ENCODE measurements around the gene HS3ST6.
"Not testable (repeated sequence)": the region's sequence is repeated elsewhere in the genome, so short reads cannot be mapped to it uniquely, and the experiment has no call there.

The HS3ST6 gene

GRCh38 chr16:1887711-1888354, 30.4 kb downstream of the HS3ST6 start:
- Mint-ChIP-seq H3K27me3 (peaks cover 54% of the 10 kb centered on the region), H3K4me3 (no peak overlapping the region), H3K36me3 (ENCODE audit: insufficient read depth) (no peaks in the 10 kb centered on the region), H3K4me1 (no peaks in the 10 kb centered on the region), H3K9me3 (no peaks in the 10 kb centered on the region), H3K27ac (ENCODE audit: low read depth) (no peak overlapping the region)
- ATAC-seq (replicated peaks; ENCODE audit: extremely low read depth, poor library complexity, severe bottlenecking) (no peak), DNase-seq (ENCODE audit: low spot score in 2 of 2) (no peak)

- no peaks in the 10 kb centered on the region for H3K9me3 Mint-ChIP-seq
These were observed 33.3 kb downstream of the HS3ST6 start for GRCh38 chr16:1884889-1885288.

GRCh38 chr16:1884155-1884760, 34.0 kb downstream of the HS3ST6 start:
- H3K4me1 Mint-ChIP-seq: no peaks in the 10 kb centered on the region
- DNase-seq (ENCODE audit: low spot score in 2 of 2): no peak
- H3K9me3 Mint-ChIP-seq: no peaks in the 10 kb centered on the region
- no peak overlapping the region for H3K27ac Mint-ChIP-seq (ENCODE audit: low read depth)
- no peak for ATAC-seq (replicated peaks; ENCODE audit: extremely low read depth, poor library complexity, severe bottlenecking)
- H3K27me3 Mint-ChIP-seq: peaks cover 34% of the 10 kb centered on the region
- H3K4me3 Mint-ChIP-seq: no peak overlapping the region
- H3K36me3 Mint-ChIP-seq (ENCODE audit: insufficient read depth): peaks cover 2% of the 10 kb centered on the region

More at GRCh38 chr16:1884889-1885288, 33.3 kb downstream of the HS3ST6 start:
- H3K36me3 Mint-ChIP-seq (ENCODE audit: insufficient read depth): peaks cover 2% of the 10 kb centered on the region
- H3K4me3 Mint-ChIP-seq: no peak overlapping the region
- H3K27ac Mint-ChIP-seq (ENCODE audit: low read depth): no peak overlapping the region
- H3K4me1 Mint-ChIP-seq: no peaks in the 10 kb centered on the region
- H3K27me3 Mint-ChIP-seq: peaks cover 39% of the 10 kb centered on the region
- ATAC-seq (replicated peaks; ENCODE audit: extremely low read depth, poor library complexity, severe bottlenecking): no peak
- DNase-seq (ENCODE audit: low spot score in 2 of 2): no peak

GRCh38 chr16:1881172-1881571, 37.0 kb downstream of the HS3ST6 start:
- H3K4me3 Mint-ChIP-seq; DNase-seq (ENCODE audit: low spot score in 2 of 2); ATAC-seq (replicated peaks; ENCODE audit: extremely low read depth, poor library complexity, severe bottlenecking); H3K36me3 Mint-ChIP-seq (ENCODE audit: insufficient read depth); H3K4me1 Mint-ChIP-seq; H3K27ac Mint-ChIP-seq (ENCODE audit: low read depth); H3K9me3 Mint-ChIP-seq: not testable (repeated sequence)
- peaks cover 40% of the 10 kb centered on the region for H3K27me3 Mint-ChIP-seq

GRCh38 chr16:1879477-1879876, 38.7 kb downstream of the HS3ST6 start:
- Mint-ChIP-seq H3K27ac (ENCODE audit: low read depth) (no peak overlapping the region), H3K36me3 (ENCODE audit: insufficient read depth) (peaks cover 2% of the 10 kb centered on the region), H3K4me1 (no peaks in the 10 kb centered on the region), H3K9me3 (no peaks in the 10 kb centered on the region), H3K27me3 (peaks cover 29% of the 10 kb centered on the region), H3K4me3 (no peak overlapping the region)
- DNase-seq (ENCODE audit: low spot score in 2 of 2) (no peak), ATAC-seq (replicated peaks; ENCODE audit: extremely low read depth, poor library complexity, severe bottlenecking) (no peak)

GRCh38 chr16:1878256-1878655, 40.0 kb downstream of the HS3ST6 start:
- ATAC-seq (replicated peaks; ENCODE audit: extremely low read depth, poor library complexity, severe bottlenecking): no peak
- Mint-ChIP-seq H3K27ac (ENCODE audit: low read depth) (no peak overlapping the region), H3K4me1 (no peaks in the 10 kb centered on the region), H3K9me3 (no peaks in the 10 kb centered on the region), H3K36me3 (ENCODE audit: insufficient read depth) (peaks cover 2% of the 10 kb centered on the region), H3K27me3 (peaks cover 22% of the 10 kb centered on the region), H3K4me3 (no peak overlapping the region)
- no peak for DNase-seq (ENCODE audit: low spot score in 2 of 2)

- Mint-ChIP-seq H3K4me3 (no peak overlapping the region), H3K27ac (ENCODE audit: low read depth) (no peak overlapping the region), H3K27me3 (peaks cover 25% of the 10 kb centered on the region), H3K4me1 (no peaks in the 10 kb centered on the region), H3K36me3 (ENCODE audit: insufficient read depth) (peaks cover 2% of the 10 kb centered on the region), H3K9me3 (no peaks in the 10 kb centered on the region)
- DNase-seq (ENCODE audit: low spot score in 2 of 2): no peak
- no peak for ATAC-seq (replicated peaks; ENCODE audit: extremely low read depth, poor library complexity, severe bottlenecking)
These were observed 40.4 kb downstream of the HS3ST6 start for GRCh38 chr16:1877804-1878203.

GRCh38 chr16:1877089-1877488, 41.1 kb downstream of the HS3ST6 start:
- Mint-ChIP-seq H3K9me3 (no peaks in the 10 kb centered on the region), H3K27me3 (peaks cover 32% of the 10 kb centered on the region), H3K36me3 (ENCODE audit: insufficient read depth) (peaks cover 2% of the 10 kb centered on the region), H3K4me3 (no peak overlapping the region), H3K27ac (ENCODE audit: low read depth) (no peak overlapping the region), H3K4me1 (peaks cover 5% of the 10 kb centered on the region)
- ATAC-seq (replicated peaks; ENCODE audit: extremely low read depth, poor library complexity, severe bottlenecking) (no peak), DNase-seq (ENCODE audit: low spot score in 2 of 2) (no peak)

GRCh38 chr16:1876468-1876867, 41.7 kb downstream of the HS3ST6 start:
- Mint-ChIP-seq H3K4me3 (no peak overlapping the region), H3K27ac (ENCODE audit: low read depth) (no peak overlapping the region), H3K27me3 (peaks cover 36% of the 10 kb centered on the region), H3K9me3 (no peaks in the 10 kb centered on the region), H3K36me3 (ENCODE audit: insufficient read depth) (peaks cover 2% of the 10 kb centered on the region), H3K4me1 (peaks cover 7% of the 10 kb centered on the region)
- ATAC-seq (replicated peaks; ENCODE audit: extremely low read depth, poor library complexity, severe bottlenecking): no peak
- no peak for DNase-seq (ENCODE audit: low spot score in 2 of 2)

GRCh38 chr16:1876066-1876465, 42.1 kb downstream of the HS3ST6 start:
- not testable (repeated sequence) for H3K4me3 Mint-ChIP-seq; H3K36me3 Mint-ChIP-seq (ENCODE audit: insufficient read depth); H3K27ac Mint-ChIP-seq (ENCODE audit: low read depth)

GRCh38 chr16:1874854-1875253, 43.4 kb downstream of the HS3ST6 start:
- Mint-ChIP-seq H3K4me1 (peaks cover 7% of the 10 kb centered on the region), H3K27me3 (peaks cover 36% of the 10 kb centered on the region), H3K27ac (ENCODE audit: low read depth) (no peak overlapping the region), H3K9me3 (no peaks in the 10 kb centered on the region), H3K36me3 (ENCODE audit: insufficient read depth) (no peaks in the 10 kb centered on the region), H3K4me3 (no peak overlapping the region)
- DNase-seq (ENCODE audit: low spot score in 2 of 2) (no peak), ATAC-seq (replicated peaks; ENCODE audit: extremely low read depth, poor library complexity, severe bottlenecking) (no peak)

More at GRCh38 chr16:1876066-1876465, 42.1 kb downstream of the HS3ST6 start:
- not testable (repeated sequence) for DNase-seq (ENCODE audit: low spot score in 2 of 2); H3K9me3 Mint-ChIP-seq; ATAC-seq (replicated peaks; ENCODE audit: extremely low read depth, poor library complexity, severe bottlenecking); H3K4me1 Mint-ChIP-seq
- peaks cover 36% of the 10 kb centered on the region for H3K27me3 Mint-ChIP-seq

GRCh38 chr16:1871974-1872635, 46.1 kb downstream of the HS3ST6 start, which contains the start of gene MEIOB:
Gene MEIOB (minus strand): TSS chr16:1872164. CDS start chr16:1868175, 3,989 bp downstream.
- ATAC-seq (replicated peaks; ENCODE audit: extremely low read depth, poor library complexity, severe bottlenecking) (no peak), DNase-seq (ENCODE audit: low spot score in 2 of 2) (no peak)
- peak within 1 kb of the TSS; percentile 67 for H3K4me3 Mint-ChIP-seq
- H3K9me3 Mint-ChIP-seq: no peaks in the 10 kb centered on the region
- H3K27ac Mint-ChIP-seq (ENCODE audit: low read depth): peak within 1 kb of the TSS; percentile 80
- peaks cover 19% of the 10 kb centered on the region for H3K27me3 Mint-ChIP-seq
- H3K36me3 Mint-ChIP-seq (ENCODE audit: insufficient read depth): no peaks in the 10 kb centered on the region
- peaks cover 7% of the 10 kb centered on the region for H3K4me1 Mint-ChIP-seq

Data from central memory CD8-positive, alpha-beta T cell (primary cell).